Measurements from ENCODE around the gene TAF7L.
A peak's percentile ranks its signal among the peaks of the same experiment; 100 is the strongest.

DNA sequence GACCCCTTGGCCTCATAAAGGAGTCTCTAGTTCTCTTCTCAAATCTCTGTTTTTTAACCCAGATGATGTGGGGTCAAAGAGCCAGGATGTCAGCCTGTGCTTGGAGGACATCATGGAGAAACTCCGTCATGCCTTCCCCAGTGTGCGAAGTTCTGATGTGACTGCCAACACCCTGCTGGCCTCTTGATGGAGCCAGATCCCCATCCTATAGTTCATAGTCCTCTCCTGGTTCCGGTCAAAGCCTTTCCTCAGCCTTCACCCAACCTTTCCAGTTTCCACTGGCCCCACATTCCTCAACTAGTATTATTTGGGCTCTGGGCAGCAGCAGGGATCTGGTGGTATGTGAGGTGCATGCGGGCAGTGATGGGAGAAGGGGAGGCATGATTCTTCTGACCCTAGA, 30.7 kb downstream of the TAF7L start:
- TF ChIP-seq POLR2A (IDR thresholded peaks at IDR 0.05; ENCODE audit: borderline replicate concordance, extremely low read depth, insufficient read depth, insufficient read length) (no peak), ZFX (IDR thresholded peaks at IDR 0.05) (no peak), JUND (IDR thresholded peaks at IDR 0.05) (no peak), EZH2 (IDR thresholded peaks at IDR 0.05) (no peak), ZNF274 (IDR thresholded peaks at IDR 0.05; ENCODE audit: low read depth, low read length) (no peak), YY1 (IDR thresholded peaks at IDR 0.05; ENCODE audit: extremely low read depth, insufficient replicate concordance, low read depth, low read length) (no peak), POLR2AphosphoS5 (IDR thresholded peaks at IDR 0.05; ENCODE audit: low read depth, low read length) (no peak), FOSL1 (IDR thresholded peaks at IDR 0.05; ENCODE audit: low read depth) (no peak)
- TF ChIP-seq, protein P1, sequence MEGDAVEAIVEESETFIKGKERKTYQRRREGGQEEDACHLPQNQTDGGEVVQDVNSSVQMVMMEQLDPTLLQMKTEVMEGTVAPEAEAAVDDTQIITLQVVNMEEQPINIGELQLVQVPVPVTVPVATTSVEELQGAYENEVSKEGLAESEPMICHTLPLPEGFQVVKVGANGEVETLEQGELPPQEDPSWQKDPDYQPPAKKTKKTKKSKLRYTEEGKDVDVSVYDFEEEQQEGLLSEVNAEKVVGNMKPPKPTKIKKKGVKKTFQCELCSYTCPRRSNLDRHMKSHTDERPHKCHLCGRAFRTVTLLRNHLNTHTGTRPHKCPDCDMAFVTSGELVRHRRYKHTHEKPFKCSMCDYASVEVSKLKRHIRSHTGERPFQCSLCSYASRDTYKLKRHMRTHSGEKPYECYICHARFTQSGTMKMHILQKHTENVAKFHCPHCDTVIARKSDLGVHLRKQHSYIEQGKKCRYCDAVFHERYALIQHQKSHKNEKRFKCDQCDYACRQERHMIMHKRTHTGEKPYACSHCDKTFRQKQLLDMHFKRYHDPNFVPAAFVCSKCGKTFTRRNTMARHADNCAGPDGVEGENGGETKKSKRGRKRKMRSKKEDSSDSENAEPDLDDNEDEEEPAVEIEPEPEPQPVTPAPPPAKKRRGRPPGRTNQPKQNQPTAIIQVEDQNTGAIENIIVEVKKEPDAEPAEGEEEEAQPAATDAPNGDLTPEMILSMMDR (IDR thresholded peaks at IDR 0.05 in 2 of 3, conservative IDR thresholded peaks at IDR 0.05 in 1 of 3; ENCODE audit: borderline replicate concordance in 1 of 3, insufficient read depth in 1 of 3, low read depth in 2 of 3, low read length in 2 of 3): peak in 2 of 3 experiments; percentile 28 to 31; a peak in 2 of 6 replicates
- TF ChIP-seq, protein P2, sequence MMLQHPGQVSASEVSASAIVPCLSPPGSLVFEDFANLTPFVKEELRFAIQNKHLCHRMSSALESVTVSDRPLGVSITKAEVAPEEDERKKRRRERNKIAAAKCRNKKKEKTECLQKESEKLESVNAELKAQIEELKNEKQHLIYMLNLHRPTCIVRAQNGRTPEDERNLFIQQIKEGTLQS (IDR thresholded peaks at IDR 0.05): no peak
- TF ChIP-seq, protein P3, sequence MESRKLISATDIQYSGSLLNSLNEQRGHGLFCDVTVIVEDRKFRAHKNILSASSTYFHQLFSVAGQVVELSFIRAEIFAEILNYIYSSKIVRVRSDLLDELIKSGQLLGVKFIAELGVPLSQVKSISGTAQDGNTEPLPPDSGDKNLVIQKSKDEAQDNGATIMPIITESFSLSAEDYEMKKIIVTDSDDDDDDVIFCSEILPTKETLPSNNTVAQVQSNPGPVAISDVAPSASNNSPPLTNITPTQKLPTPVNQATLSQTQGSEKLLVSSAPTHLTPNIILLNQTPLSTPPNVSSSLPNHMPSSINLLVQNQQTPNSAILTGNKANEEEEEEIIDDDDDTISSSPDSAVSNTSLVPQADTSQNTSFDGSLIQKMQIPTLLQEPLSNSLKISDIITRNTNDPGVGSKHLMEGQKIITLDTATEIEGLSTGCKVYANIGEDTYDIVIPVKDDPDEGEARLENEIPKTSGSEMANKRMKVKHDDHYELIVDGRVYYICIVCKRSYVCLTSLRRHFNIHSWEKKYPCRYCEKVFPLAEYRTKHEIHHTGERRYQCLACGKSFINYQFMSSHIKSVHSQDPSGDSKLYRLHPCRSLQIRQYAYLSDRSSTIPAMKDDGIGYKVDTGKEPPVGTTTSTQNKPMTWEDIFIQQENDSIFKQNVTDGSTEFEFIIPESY (IDR thresholded peaks at IDR 0.05; ENCODE audit: extremely low read depth, insufficient replicate concordance, low read length): no peak
